ENCODE data around the gene TRERF1. TPM values are rescaled to one million over a fixed set of nuclear protein-coding genes. Genes with fewer than 3 reads are reported as not detected.

TRERF1 gene
- total RNA-seq, 2 donors from 2014 or later: 3.8 to 28.2 TPM

- ATAC-seq (no peak), DNase-seq (ENCODE audit: low spot score in 2 of 2) (no peak)
- no peak overlapping the region for H3K27ac Mint-ChIP-seq
- H3K9me3 Mint-ChIP-seq: no peaks in the 10 kb centered on the region
- peaks cover 0 to 23% of the 10 kb centered on the region in 2 donors for H3K36me3 Mint-ChIP-seq
These were observed 11.7 kb downstream of the TRERF1 start for GRCh38 chr6:42440027-42440426.

GRCh38 chr6:42436825-42437224, 14.9 kb downstream of the TRERF1 start:
- ATAC-seq: no peak
- peaks cover 7 to 12% of the 10 kb centered on the region in 2 donors for H3K9me3 Mint-ChIP-seq
- H3K27ac Mint-ChIP-seq: no peak overlapping the region
- no peak for DNase-seq (ENCODE audit: low spot score in 2 of 2)
- H3K36me3 Mint-ChIP-seq: peaks cover 16 to 34% of the 10 kb centered on the region in 2 donors

- H3K27ac Mint-ChIP-seq: no peak overlapping the region
- no peak for DNase-seq (ENCODE audit: low spot score in 2 of 2)
- peaks cover 7 to 12% of the 10 kb centered on the region in 2 donors for H3K9me3 Mint-ChIP-seq
- ATAC-seq: no peak
- H3K36me3 Mint-ChIP-seq: peaks cover 16 to 52% of the 10 kb centered on the region in 2 donors
These were observed 17.5 kb downstream of the TRERF1 start for GRCh38 chr6:42434237-42434636.

- DNase-seq (ENCODE audit: low spot score in 2 of 2) (no peak), ATAC-seq (no peak)
- Mint-ChIP-seq H3K36me3 (peaks cover 16 to 56% of the 10 kb centered on the region in 2 donors), H3K9me3 (peaks cover 7 to 12% of the 10 kb centered on the region in 2 donors), H3K27ac (no peak overlapping the region)
These were observed 18.3 kb downstream of the TRERF1 start for GRCh38 chr6:42433409-42433808.

GRCh38 chr6:42431877-42432276, 19.8 kb downstream of the TRERF1 start:
- DNase-seq (ENCODE audit: low spot score in 2 of 2) (no peak), ATAC-seq (no peak)
- no peak overlapping the region for H3K27ac Mint-ChIP-seq
- peaks cover 16 to 50% of the 10 kb centered on the region in 2 donors for H3K36me3 Mint-ChIP-seq
- H3K9me3 Mint-ChIP-seq: peaks cover 7 to 12% of the 10 kb centered on the region in 2 donors

- Mint-ChIP-seq H3K9me3 (peaks cover 7 to 12% of the 10 kb centered on the region in 2 donors), H3K27ac (no peak overlapping the region), H3K36me3 (peaks cover 16 to 49% of the 10 kb centered on the region in 2 donors)
- DNase-seq (ENCODE audit: low spot score in 2 of 2): no peak
- ATAC-seq: no peak
These were observed 20.4 kb downstream of the TRERF1 start for GRCh38 chr6:42431356-42431755.

GRCh38 chr6:42429836-42430235, 21.9 kb downstream of the TRERF1 start:
- no peak for ATAC-seq
- no peak for DNase-seq (ENCODE audit: low spot score in 2 of 2)
- Mint-ChIP-seq H3K36me3 (peaks cover 16 to 50% of the 10 kb centered on the region in 2 donors), H3K27ac (peak overlapping the region in 1 of 2 donors; percentile 89), H3K9me3 (peaks cover 7 to 12% of the 10 kb centered on the region in 2 donors)

- no peak for DNase-seq (ENCODE audit: low spot score in 2 of 2)
- no peak for ATAC-seq
- peak overlapping the region; percentile 53 to 89 for H3K27ac Mint-ChIP-seq
- H3K36me3 Mint-ChIP-seq: peaks cover 12 to 49% of the 10 kb centered on the region in 2 donors
- H3K9me3 Mint-ChIP-seq: peaks cover 4 to 10% of the 10 kb centered on the region in 2 donors
These were observed 22.6 kb downstream of the TRERF1 start for GRCh38 chr6:42429042-42429585.

- peak overlapping the region; percentile 53 to 89 for H3K27ac Mint-ChIP-seq
- peaks cover 0 to 3% of the 10 kb centered on the region in 2 donors for H3K9me3 Mint-ChIP-seq
- peak; percentile 44 to 49 for ATAC-seq
- DNase-seq (ENCODE audit: low spot score in 2 of 2): no peak
- H3K36me3 Mint-ChIP-seq: peaks cover 6 to 42% of the 10 kb centered on the region in 2 donors
These were observed 23.2 kb downstream of the TRERF1 start for GRCh38 chr6:42428326-42429041.

- Mint-ChIP-seq H3K36me3 (peaks cover 0 to 40% of the 10 kb centered on the region in 2 donors), H3K27ac (no peak overlapping the region), H3K9me3 (no peaks in the 10 kb centered on the region)
- DNase-seq (ENCODE audit: low spot score in 2 of 2): no peak
- no peak for ATAC-seq
These were observed 23.9 kb downstream of the TRERF1 start for GRCh38 chr6:42427871-42428270.

- no peak overlapping the region for H3K27ac Mint-ChIP-seq
- H3K36me3 Mint-ChIP-seq: peaks cover 0 to 43% of the 10 kb centered on the region in 2 donors
- H3K9me3 Mint-ChIP-seq: no peaks in the 10 kb centered on the region
- no peak for DNase-seq (ENCODE audit: low spot score in 2 of 2)
- no peak for ATAC-seq
These were observed 25.5 kb downstream of the TRERF1 start for GRCh38 chr6:42426191-42426590.

GRCh38 chr6:42424906-42425474, 26.7 kb downstream of the TRERF1 start:
- peaks cover 0 to 42% of the 10 kb centered on the region in 2 donors for H3K36me3 Mint-ChIP-seq
- no peaks in the 10 kb centered on the region for H3K9me3 Mint-ChIP-seq
- no peak for DNase-seq (ENCODE audit: low spot score in 2 of 2)
- H3K27ac Mint-ChIP-seq: no peak overlapping the region
- ATAC-seq: peak in 1 of 2 donors; percentile 14

- DNase-seq (ENCODE audit: low spot score in 2 of 2): peak in 1 of 2 donors; percentile 60
- Mint-ChIP-seq H3K36me3 (peaks cover 0 to 30% of the 10 kb centered on the region in 2 donors), H3K9me3 (no peaks in the 10 kb centered on the region), H3K27ac (peak overlapping the region; percentile 55 to 56)
- peak; percentile 94 to 96 for ATAC-seq
These were observed 28.5 kb downstream of the TRERF1 start for GRCh38 chr6:42423244-42423643.

- Mint-ChIP-seq H3K9me3 (no peaks in the 10 kb centered on the region), H3K27ac (no peak overlapping the region), H3K36me3 (peaks cover 0 to 27% of the 10 kb centered on the region in 2 donors)
- ATAC-seq: no peak
- no peak for DNase-seq (ENCODE audit: low spot score in 2 of 2)
These were observed 31.0 kb downstream of the TRERF1 start for GRCh38 chr6:42420741-42421140.

GRCh38 chr6:42419490-42420280, 32.0 kb downstream of the TRERF1 start:
- no peak for ATAC-seq
- H3K9me3 Mint-ChIP-seq: no peaks in the 10 kb centered on the region
- H3K27ac Mint-ChIP-seq: no peak overlapping the region
- H3K36me3 Mint-ChIP-seq: peaks cover 0 to 22% of the 10 kb centered on the region in 2 donors
- no peak for DNase-seq (ENCODE audit: low spot score in 2 of 2)

GRCh38 chr6:42418724-42419123, 33.0 kb downstream of the TRERF1 start:
- no peak overlapping the region for H3K27ac Mint-ChIP-seq
- no peak for DNase-seq (ENCODE audit: low spot score in 2 of 2)
- peaks cover 0 to 18% of the 10 kb centered on the region in 2 donors for H3K36me3 Mint-ChIP-seq
- no peaks in the 10 kb centered on the region for H3K9me3 Mint-ChIP-seq
- no peak for ATAC-seq
